HL-60 (cell line): ENCODE results near the gene PRKCSH.
"Not testable (repeated sequence)": the region's sequence is repeated elsewhere in the genome, so short reads cannot be mapped to it uniquely, and the experiment has no call there.

Source experiments
- DNase-seq, 2 experiments: peaks; one replicate each; pipeline ENCODE4 v3.0.0-alpha.2; 2010 to 2020; ENCODE audit warnings: low read depth in 1 of 2, low spot score in 1 of 2
- H3K27ac ChIP-seq: fragments of 250-450 bp; sonication (Bioruptor Pico); replicated peaks from 2 replicates; pipeline ENCODE4 v1.5.1; 2020; ENCODE audit warnings: mild to moderate bottlenecking, moderate library complexity
- H3K27me3 ChIP-seq: fragments of 250-450 bp; sonication (Bioruptor Pico); 2 replicates; pipeline ENCODE4 v1.5.1; 2021; ENCODE audit warnings: mild to moderate bottlenecking, moderate library complexity; ENCODE audit not compliant: insufficient read depth, poor library complexity, severe bottlenecking
- H3K4me3 ChIP-seq: replicated peaks from 2 replicates; pipeline ENCODE4 v1.5.1; 2011; ENCODE audit warnings: mild to moderate bottlenecking, control low read depth, low read length; ENCODE audit not compliant: insufficient read depth
- GABPA ChIP-seq: IDR thresholded peaks from 2 replicates; pipeline ENCODE4 v1.6.1; 2012; ENCODE audit warnings: low read depth
- POLR2AphosphoS5 ChIP-seq: IDR thresholded peaks from 2 replicates; pipeline ENCODE4 v1.6.1; 2012; ENCODE audit warnings: low read depth
- SPI1 ChIP-seq: IDR thresholded peaks from 2 replicates; pipeline ENCODE4 v1.6.1; 2012; ENCODE audit warnings: low read depth, mild to moderate bottlenecking, borderline replicate concordance
- TF ChIP-seq, protein P1 (sequence below): IDR thresholded peaks from 2 replicates; pipeline ENCODE4 v1.6.1; 2012; ENCODE audit warnings: low read depth; ENCODE audit not compliant: insufficient replicate concordance
- TF ChIP-seq, protein P2 (sequence below): IDR thresholded peaks from one replicate; pipeline ENCODE4 v1.5.1; 2011; ENCODE audit warnings: low read length, control low read depth, inconsistent platforms; ENCODE audit not compliant: insufficient read depth

The PRKCSH gene

DNA sequence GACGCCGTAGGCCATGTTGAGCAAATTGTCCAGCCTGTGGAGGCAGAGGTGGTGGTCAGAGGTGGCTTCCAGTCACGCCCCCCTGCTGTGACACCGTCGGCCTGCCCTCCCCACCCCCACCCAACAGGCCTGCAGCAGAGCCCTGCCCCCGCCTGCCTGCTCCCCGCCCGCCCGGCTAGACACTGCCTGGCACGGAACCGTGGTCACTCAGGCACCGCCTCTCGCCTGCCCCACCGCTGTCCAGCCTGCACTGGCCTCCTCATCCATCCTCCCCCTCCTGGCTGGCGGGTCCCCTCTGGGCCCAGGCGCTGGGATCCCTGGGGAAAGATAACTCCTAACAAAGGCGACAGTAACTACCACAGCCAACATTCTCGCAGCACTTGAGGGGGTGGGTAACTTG is 21.7 kb downstream of the PRKCSH start:
- Histone ChIP-seq H3K27me3 (no peaks in the 10 kb centered on the region), H3K4me3 (no peak overlapping the region), H3K27ac (no peak overlapping the region)
- DNase-seq = no peak
- TF ChIP-seq POLR2AphosphoS5 = no peak
- no peak for TF ChIP-seq SPI1
- TF ChIP-seq, protein P1, sequence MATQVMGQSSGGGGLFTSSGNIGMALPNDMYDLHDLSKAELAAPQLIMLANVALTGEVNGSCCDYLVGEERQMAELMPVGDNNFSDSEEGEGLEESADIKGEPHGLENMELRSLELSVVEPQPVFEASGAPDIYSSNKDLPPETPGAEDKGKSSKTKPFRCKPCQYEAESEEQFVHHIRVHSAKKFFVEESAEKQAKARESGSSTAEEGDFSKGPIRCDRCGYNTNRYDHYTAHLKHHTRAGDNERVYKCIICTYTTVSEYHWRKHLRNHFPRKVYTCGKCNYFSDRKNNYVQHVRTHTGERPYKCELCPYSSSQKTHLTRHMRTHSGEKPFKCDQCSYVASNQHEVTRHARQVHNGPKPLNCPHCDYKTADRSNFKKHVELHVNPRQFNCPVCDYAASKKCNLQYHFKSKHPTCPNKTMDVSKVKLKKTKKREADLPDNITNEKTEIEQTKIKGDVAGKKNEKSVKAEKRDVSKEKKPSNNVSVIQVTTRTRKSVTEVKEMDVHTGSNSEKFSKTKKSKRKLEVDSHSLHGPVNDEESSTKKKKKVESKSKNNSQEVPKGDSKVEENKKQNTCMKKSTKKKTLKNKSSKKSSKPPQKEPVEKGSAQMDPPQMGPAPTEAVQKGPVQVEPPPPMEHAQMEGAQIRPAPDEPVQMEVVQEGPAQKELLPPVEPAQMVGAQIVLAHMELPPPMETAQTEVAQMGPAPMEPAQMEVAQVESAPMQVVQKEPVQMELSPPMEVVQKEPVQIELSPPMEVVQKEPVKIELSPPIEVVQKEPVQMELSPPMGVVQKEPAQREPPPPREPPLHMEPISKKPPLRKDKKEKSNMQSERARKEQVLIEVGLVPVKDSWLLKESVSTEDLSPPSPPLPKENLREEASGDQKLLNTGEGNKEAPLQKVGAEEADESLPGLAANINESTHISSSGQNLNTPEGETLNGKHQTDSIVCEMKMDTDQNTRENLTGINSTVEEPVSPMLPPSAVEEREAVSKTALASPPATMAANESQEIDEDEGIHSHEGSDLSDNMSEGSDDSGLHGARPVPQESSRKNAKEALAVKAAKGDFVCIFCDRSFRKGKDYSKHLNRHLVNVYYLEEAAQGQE = no peak
- TF ChIP-seq, protein P2, sequence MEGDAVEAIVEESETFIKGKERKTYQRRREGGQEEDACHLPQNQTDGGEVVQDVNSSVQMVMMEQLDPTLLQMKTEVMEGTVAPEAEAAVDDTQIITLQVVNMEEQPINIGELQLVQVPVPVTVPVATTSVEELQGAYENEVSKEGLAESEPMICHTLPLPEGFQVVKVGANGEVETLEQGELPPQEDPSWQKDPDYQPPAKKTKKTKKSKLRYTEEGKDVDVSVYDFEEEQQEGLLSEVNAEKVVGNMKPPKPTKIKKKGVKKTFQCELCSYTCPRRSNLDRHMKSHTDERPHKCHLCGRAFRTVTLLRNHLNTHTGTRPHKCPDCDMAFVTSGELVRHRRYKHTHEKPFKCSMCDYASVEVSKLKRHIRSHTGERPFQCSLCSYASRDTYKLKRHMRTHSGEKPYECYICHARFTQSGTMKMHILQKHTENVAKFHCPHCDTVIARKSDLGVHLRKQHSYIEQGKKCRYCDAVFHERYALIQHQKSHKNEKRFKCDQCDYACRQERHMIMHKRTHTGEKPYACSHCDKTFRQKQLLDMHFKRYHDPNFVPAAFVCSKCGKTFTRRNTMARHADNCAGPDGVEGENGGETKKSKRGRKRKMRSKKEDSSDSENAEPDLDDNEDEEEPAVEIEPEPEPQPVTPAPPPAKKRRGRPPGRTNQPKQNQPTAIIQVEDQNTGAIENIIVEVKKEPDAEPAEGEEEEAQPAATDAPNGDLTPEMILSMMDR = no peak
- no peak for TF ChIP-seq GABPA

DNA sequence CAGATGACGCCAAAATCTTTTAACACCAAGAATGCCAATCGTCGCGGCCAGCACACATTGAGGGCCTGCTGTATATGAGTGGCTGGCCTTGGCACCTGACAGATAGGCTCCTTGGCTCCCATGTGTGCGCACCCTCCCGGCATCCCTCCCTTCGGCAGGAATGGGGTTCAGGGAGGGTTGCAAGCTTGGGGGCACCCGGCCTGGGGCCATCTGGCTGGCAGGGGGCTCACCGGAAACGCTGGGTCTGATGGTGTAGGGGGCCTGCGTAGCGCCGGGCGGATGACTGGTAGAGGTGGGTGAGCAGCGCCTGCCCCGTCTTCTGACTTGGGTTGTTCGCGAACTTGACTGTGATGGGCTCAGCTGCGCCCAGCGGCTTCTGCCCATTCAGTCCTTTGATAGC is 22.4 kb downstream of the PRKCSH start:
- no peak overlapping the region for H3K27ac ChIP-seq
- H3K27me3 ChIP-seq = no peaks in the 10 kb centered on the region
- no peak overlapping the region for H3K4me3 ChIP-seq
- no peak for DNase-seq
- TF ChIP-seq SPI1 (no peak), GABPA (no peak), POLR2AphosphoS5 (no peak)
- TF ChIP-seq, protein P2 = no peak
- TF ChIP-seq, protein P1 = no peak

DNA sequence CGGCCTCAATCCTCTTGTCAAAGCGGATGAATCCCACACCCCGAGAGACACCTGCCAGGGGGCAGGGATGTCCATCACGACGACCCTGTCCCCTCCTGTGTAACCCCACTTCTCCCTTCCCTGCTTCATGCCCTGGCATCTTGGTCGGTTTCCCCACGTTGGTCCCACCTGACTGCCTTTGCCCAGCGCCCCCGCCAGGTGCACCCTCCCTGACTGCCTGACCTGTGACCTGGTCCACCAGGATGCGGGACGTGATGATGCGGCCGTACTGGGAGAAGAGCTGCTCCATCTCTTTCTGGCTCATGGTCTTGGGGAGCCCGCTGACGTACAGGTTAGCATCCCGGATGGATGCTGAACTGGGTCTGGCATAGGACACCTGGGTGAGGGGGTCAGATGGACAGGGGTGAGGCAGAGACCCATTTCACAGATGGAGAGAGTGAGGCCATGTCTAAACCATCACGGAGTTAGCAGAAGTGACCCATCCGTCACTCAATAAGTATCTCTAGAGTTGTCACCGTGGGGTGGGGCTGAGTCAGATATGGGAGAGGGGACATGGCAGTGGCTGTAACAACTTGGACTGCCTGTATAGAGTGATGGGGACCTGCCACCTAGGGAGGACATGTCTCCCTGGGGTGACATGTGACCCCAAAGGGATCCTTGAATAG is 22.9 kb downstream of the PRKCSH start:
- TF ChIP-seq, protein P2 = no peak
- TF ChIP-seq POLR2AphosphoS5 (no peak), GABPA (no peak), SPI1 (no peak)
- TF ChIP-seq, protein P1 = no peak
- no peak for DNase-seq
- Histone ChIP-seq H3K27me3 (no peaks in the 10 kb centered on the region), H3K27ac (no peak overlapping the region), H3K4me3 (no peak overlapping the region)

DNA sequence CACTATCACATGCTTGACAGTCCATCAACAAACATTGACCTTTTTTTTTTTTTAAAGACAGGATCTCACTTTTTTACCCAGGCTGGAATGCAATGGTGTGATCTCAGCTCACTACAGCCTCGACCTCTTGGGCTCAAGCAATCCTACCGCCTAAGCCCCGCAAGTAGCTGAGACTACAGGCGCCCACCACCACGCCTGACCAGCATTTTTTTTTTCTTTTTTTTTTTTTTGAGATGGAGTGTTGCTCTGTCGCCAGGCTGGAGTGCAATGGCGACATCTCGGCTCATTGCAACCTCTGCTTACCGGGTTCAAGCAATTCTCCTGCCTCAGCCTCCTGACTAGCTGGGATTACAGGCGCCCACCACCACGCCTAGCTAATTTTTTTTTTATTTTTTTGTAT is 23.5 kb downstream of the PRKCSH start:
- not testable (repeated sequence) for H3K27ac ChIP-seq, H3K4me3 ChIP-seq, DNase-seq, H3K27me3 ChIP-seq
